ENCODE measurements around the gene S100A2. TPM values are rescaled to one million over a fixed set of nuclear protein-coding genes. Genes with fewer than 3 reads are reported as not detected.

Gene S100A2
- total and polyA plus RNA-seq, 2 of the 8 experiments (the other 6 are each of a cell fraction or from before 2014, with no cell fraction given): 0.86 TPM; not detected in 1

DNA sequence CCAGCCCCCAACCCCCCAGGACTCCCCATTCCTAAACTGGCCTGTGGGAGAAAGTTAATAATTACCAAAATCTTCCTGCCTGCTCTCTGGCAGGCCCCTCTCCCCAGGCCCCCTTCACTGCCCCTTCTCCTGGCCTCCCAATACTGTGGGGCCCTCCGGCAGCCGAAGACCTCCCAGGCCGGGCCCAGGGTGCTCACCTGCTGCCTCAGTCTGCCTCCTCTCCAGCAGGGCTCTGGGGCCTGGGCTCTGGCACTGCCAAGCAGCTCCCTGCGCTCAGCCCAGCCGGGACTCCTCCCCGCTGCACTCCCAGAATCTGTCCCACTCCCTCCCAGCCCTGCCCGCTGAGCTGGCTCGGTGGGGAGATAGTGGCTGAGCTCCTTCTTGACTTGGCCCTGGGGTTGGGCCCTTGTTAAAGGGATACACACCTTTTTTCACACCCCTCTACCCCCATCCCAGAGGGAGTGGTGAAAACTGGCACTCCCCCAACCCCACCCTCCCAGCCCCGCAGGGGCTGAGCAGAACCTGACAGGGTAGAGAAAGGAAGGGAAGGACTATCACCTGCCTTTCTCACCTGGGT lies 47.2 kb upstream of the S100A2 start, which contains the start of gene S100A16:
Gene S100A16, minus strand, starts transcription at position 383 of the 577 bp plus-strand sequence. CDS start 4,986 bp downstream, outside the sequence.
- Histone ChIP-seq H3K27me3 (replicated peaks in 1 of 4; ENCODE audit: control insufficient read depth in 3 of 4, extremely low read depth in 1 of 4, insufficient read depth in 3 of 4, low read length in 3 of 4) (no peaks in the 10 kb centered on the region; a peak in 1 of 7 replicates), H2BK5ac (ENCODE audit: low read depth, low read length) (peak within 1 kb of the TSS; percentile 79; the same call in 1 of the 2 replicates), H3K14ac (ENCODE audit: insufficient read length) (no peak within 1 kb of the TSS), H2AFZ (ENCODE audit: low read length) (peak within 1 kb of the TSS; percentile 49; the same call in 1 of the 2 replicates), H3K79me2 (ENCODE audit: control insufficient read depth in 1 of 2, insufficient read depth in 2 of 2, low read length in 2 of 2) (no peaks in the 10 kb centered on the region), H3K23me2 (ENCODE audit: low read depth, low read length) (peaks cover 3% of the 10 kb centered on the region), H3K4me2 (ENCODE audit: insufficient read depth in 1 of 2, low read depth in 2 of 2, low read length in 2 of 2) (peak within 1 kb of the TSS; percentile 59 to 77), H3K79me1 (ENCODE audit: low read depth, low read length) (no peaks in the 10 kb centered on the region), H3K4ac (replicated peaks; ENCODE audit: insufficient read length, low read depth, low read length) (no peak within 1 kb of the TSS), H3K4me1 (replicated peaks in 1 of 4; ENCODE audit: control insufficient read depth in 3 of 4, insufficient read depth in 4 of 4, low read length in 3 of 4) (peaks cover 0 to 35% (median 25%) of the 10 kb centered on the region in 4 experiments; a peak in 6 of 7 replicates), H3K23ac (ENCODE audit: insufficient read length) (no peak within 1 kb of the TSS), H2BK12ac (ENCODE audit: low read depth, low read length) (peak within 1 kb of the TSS; percentile 84; the same call in 1 of the 2 replicates), H4K91ac (replicated peaks; ENCODE audit: insufficient read length, low read length) (peak within 1 kb of the TSS; percentile 64), H3K18ac (ENCODE audit: extremely low read depth, low read length) (peak within 1 kb of the TSS; percentile 75), H3K4me3 (ENCODE audit: extremely low read depth in 1 of 4, insufficient read depth in 2 of 4, low read depth in 3 of 4, low read length in 4 of 4) (peak within 1 kb of the TSS in 2 of 4 experiments; percentile 10 to 51; a peak in 6 of 8 replicates), H4K8ac (ENCODE audit: extremely low read depth, insufficient read depth, low read length) (peak within 1 kb of the TSS; percentile 75; the same call in 1 of the 2 replicates), H4K20me1 (replicated peaks in 1 of 2; ENCODE audit: control insufficient read depth in 1 of 2, insufficient read depth in 2 of 2, low read length in 2 of 2) (no peaks in the 10 kb centered on the region), H3K27ac (ENCODE audit: low read depth, low read length) (no peak within 1 kb of the TSS), H3K36me3 (ENCODE audit: control insufficient read depth in 2 of 4, insufficient read depth in 4 of 4, low read length in 3 of 4) (no peaks in the 10 kb centered on the region), H3K9ac (replicated peaks in 1 of 4; ENCODE audit: extremely low read depth in 1 of 4, low read depth in 3 of 4, low read length in 3 of 4) (no peak within 1 kb of the TSS), H3K9me3 (ENCODE audit: insufficient read depth in 2 of 2, low read depth in 1 of 2, low read length in 1 of 2) (no peaks in the 10 kb centered on the region), H2BK15ac (ENCODE audit: low read length) (peak within 1 kb of the TSS; percentile 96; the same call in 1 of the 2 replicates), H4K5ac (ENCODE audit: insufficient read length, low read depth, low read length) (no peak within 1 kb of the TSS), H2AK5ac (ENCODE audit: low read depth, low read length) (no peak within 1 kb of the TSS), H2BK120ac (replicated peaks; ENCODE audit: low read depth, low read length) (no peak within 1 kb of the TSS), H2BK20ac (ENCODE audit: low read length) (peak within 1 kb of the TSS; percentile 48; the same call in 1 of the 2 replicates), H3K56ac (replicated peaks; ENCODE audit: insufficient read length, low read depth, low read length) (no peak within 1 kb of the TSS)
- CTCF ChIA-PET (ENCODE audit: partially characterized antibody): interaction anchor here (1.4 to 15.9 kb wide), 8 partner anchors 10 to 102 kb away, joined by 4 to 224 read pairs (median 50); partner anchors contain the start of genes S100A1, S100A13 and S100A6
- no peak for FAIRE-seq
- TF ChIP-seq CREB1 (IDR thresholded peaks at IDR 0.05): no peak
- peak; percentile 85 for TF ChIP-seq CTBP2 (IDR thresholded peaks at IDR 0.05; ENCODE audit: borderline replicate concordance, insufficient read depth, insufficient read length, low read length)
- WGBS, 2 experiments (ENCODE audit: extremely low coverage in 1 of 2, insufficient coverage in 1 of 2, insufficient read length in 1 of 2, insufficient replicate concordance in 2 of 2, low coverage in 1 of 2, low lambda C conversion rate in 2 of 2, missing lambda C conversion rate in 1 of 2): 20% methylated on average over 7 of the region's 9 CpGs; no CpG with 5 or more reads in 1 of the 2 experiments
- POLR2A ChIA-PET (ENCODE audit: partially characterized antibody): interaction anchor here (1.0 to 15.3 kb wide), 11 partner anchors 14 to 378 kb away, joined by 3 to 261 read pairs (median 4); partner anchors contain the start of genes CHTOP, RPS27, S100A1 and S100A13
- peak in 1 of 2 experiments; percentile 75 for DNase-seq (ENCODE audit: low read depth in 1 of 2, low spot score in 2 of 2)
